ENCODE data around the gene SPATA19. TPM values are rescaled to one million over a fixed set of nuclear protein-coding genes. Genes with fewer than 3 reads are reported as not detected.

The SPATA19 gene
- total RNA-seq, 4 donors from 2014 or later, result not detected

DNA sequence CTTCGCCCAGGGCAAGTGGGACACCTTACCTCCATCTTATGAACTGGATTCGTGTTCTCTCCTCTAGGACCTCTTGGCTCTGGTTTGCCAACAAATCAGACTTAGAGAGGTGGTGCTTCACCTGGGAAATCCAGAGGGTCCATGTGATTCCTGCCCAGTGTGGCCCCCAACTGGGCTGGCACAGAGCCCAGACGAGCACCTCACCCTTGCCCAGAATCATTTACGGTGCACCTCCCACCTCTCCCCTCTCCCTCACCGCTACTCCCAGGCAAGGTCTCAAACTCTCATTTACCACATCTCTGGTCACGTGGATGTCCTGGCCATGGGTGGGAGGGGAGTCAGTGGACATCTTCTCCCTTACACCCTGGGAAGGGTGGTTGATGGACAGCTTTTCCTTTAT lies 1.1 kb downstream of the SPATA19 start:
- TF ChIP-seq, protein P1, sequence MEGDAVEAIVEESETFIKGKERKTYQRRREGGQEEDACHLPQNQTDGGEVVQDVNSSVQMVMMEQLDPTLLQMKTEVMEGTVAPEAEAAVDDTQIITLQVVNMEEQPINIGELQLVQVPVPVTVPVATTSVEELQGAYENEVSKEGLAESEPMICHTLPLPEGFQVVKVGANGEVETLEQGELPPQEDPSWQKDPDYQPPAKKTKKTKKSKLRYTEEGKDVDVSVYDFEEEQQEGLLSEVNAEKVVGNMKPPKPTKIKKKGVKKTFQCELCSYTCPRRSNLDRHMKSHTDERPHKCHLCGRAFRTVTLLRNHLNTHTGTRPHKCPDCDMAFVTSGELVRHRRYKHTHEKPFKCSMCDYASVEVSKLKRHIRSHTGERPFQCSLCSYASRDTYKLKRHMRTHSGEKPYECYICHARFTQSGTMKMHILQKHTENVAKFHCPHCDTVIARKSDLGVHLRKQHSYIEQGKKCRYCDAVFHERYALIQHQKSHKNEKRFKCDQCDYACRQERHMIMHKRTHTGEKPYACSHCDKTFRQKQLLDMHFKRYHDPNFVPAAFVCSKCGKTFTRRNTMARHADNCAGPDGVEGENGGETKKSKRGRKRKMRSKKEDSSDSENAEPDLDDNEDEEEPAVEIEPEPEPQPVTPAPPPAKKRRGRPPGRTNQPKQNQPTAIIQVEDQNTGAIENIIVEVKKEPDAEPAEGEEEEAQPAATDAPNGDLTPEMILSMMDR (IDR thresholded peaks at IDR 0.05; ENCODE audit: low read depth), result no peak

DNA sequence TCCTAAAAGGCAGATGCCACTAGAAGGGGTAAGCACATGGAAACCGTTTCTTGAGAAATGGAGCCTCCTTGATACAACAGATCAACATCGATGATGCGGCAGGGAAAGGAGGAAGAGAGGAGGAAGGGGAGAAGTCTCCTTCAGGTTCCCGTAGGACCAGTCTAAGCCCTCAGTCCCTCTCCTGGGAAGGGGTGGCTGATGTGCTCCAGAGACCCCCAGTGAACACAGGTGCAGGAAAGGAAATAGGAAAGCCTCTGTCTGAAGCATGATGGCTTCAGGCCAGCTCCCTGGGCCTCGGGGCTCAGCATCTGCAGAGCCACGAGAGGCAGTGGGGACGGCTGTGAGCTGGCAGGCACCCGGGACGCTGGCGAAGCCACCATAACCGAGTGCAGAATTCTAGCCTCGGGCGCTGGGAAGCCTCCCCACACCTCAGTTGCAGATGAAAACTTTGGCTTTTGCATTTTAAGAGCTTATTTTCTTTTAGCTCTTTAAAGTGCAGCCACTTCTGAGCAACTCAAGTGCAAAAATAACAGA lies 1.8 kb downstream of the SPATA19 start:
- TF ChIP-seq, protein P1 (IDR thresholded peaks at IDR 0.05; ENCODE audit: low read depth), result no peak

DNA sequence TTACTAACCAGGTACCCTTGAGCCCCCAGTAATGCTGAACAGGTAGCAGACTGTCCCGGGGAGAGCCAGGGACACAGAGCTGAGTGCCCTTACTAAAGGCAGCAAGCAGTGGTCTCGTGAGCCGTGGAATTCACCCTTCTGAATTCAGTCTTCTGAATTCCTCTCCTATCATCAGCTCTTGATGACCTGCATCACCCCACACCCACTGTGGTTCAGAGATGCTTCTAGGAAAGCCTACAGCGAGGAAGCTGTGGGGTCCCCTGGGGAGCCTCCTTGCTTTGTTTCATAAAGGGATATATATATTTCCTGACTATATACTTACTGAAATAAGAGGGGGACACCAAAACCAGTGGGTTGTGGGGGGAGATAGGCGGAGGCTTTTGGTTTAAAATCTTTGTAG lies 2.6 kb downstream of the SPATA19 start:
- TF ChIP-seq, protein P1 (IDR thresholded peaks at IDR 0.05; ENCODE audit: low read depth), result no peak

DNA sequence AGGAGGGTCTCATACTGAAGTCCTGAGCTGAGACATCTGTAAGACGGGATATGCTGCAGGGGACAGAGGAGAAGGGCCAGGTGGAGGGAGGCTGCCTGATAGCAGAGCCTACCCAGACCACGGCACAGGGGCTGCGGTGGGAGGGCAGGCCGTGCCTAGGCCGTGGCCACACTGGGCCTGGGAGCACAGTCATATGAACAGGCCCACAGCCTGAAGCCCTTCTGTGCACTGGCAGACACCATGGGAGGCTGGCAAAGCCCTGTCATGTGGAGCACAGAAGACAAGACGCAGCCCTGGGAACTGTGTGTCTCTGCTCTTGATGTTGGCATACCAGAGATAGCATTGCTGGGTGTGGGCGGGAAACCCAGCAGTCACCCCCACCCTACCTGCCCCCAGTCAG lies 3.3 kb downstream of the SPATA19 start:
- TF ChIP-seq, protein P1 (IDR thresholded peaks at IDR 0.05; ENCODE audit: low read depth), result no peak

DNA sequence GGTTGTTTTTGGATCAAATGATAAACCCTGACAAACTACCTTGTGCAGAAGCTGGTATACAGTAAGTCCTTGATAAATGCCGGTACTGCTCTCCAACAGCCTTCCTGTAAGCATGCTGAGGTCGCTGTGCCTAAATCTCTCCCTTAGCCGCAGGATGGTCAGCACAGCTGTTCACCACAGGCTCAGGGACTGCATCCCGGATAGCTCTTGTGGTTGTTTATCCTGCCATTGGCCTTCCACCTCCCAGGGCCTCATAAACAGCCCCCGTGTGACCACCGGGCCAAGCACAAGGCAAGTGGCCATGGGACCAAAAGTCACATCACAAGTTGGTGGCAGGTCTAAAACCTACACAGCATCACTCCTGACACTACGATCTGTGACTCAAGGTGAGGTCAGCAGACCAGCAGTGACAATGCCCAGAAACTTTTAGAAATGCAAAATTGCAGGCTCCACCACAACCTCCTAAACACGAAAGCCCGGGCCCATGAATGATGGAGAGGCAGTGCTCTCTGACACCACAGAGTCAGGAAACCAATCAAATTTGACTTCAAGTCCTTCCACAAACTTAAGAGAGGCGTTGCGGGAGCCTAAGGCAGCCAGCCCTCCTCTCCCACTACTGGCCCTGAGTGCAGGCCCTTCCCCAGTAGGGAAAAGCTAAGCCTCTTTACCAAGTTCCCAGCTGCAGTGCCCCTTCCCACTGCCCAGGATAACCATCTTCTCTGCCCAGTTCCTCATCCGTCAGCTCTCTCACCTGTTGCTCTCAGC lies 3.9 kb downstream of the SPATA19 start:
- TF ChIP-seq, protein P1 (IDR thresholded peaks at IDR 0.05; ENCODE audit: low read depth), result no peak

DNA sequence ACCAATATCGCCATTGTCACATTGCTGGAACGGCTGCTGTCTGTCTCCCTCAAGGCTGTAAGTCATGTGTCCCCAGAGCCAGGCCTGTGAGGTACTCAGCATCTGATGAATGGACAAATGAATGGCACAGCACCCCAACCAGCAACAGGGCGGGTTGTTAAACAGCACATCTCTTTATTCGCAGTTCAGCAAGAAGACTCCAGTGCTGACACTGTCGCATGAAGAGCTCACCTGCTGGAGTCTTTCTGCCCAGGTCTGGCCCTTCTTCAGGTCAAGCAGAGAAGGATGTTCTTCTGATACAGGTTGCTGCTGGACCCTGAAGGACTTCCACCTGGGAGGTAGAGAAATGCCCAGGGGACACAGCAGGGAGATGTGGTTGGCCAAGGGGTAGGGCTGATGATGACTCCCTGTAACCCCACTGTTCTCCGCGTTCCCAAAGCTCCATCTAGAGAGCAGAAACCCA lies 4.8 kb downstream of the SPATA19 start:
- TF ChIP-seq, protein P1 (IDR thresholded peaks at IDR 0.05; ENCODE audit: low read depth), result no peak

DNA sequence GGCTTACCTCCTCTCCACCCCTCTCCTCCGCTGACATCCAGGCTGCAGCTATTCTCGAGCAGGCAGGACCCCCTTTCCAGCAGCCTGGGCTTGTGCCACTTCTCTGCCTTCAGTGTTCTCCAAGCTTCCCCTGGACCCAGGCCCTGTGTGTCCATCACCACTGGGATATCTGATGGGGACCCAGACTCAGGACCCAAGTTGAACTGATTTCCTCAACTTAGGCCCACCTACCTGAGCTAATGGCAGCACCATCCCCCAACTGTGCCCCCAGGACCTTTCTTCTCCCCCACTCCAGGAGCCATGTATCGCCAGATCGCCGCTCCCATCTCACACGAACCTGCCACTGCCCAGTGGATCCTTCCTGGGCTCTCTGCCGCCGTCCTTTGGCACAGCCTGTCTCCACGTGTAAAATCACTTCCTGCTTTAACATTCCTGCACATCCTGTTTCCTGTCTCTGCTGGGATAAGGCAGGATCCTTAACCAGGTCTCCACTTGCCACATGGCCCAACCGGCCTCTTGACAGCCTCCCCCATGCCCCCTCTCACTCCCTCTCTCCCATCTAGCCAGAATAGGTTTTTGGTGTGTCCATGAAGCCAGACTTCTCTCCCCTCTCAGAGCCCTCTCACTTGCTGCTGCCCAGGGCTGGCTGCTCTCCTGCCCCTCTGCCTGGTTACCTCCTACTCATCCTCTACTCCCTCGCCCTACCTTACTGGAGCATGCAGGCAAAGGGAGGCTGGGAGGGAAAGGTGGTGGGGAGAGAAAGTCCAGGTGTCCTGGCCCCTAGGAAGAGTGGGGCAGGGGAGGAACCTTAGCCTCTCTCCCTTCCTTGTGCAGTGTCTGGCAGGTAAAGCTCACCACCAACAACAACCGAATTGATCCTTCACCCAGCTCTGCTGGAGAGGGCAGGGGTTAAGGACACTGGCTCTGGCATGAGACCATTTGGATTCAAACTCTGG lies 9.4 kb downstream of the SPATA19 start:
- TF ChIP-seq, protein P1 (IDR thresholded peaks at IDR 0.05; ENCODE audit: low read depth), result no peak
